HG02840 (cell line): ENCODE measurements around the gene FUT8.

Source experiments
- ATAC-seq: cut with Tn5 transposase; IDR thresholded peaks from one replicate; pipeline ENCODE4 v1.9.1; 2021; ENCODE audit warnings: mild to moderate bottlenecking, moderate library complexity, moderate number of reproducible peaks; ENCODE audit not compliant: unreplicated experiment, low FRiP score

The FUT8 gene

DNA sequence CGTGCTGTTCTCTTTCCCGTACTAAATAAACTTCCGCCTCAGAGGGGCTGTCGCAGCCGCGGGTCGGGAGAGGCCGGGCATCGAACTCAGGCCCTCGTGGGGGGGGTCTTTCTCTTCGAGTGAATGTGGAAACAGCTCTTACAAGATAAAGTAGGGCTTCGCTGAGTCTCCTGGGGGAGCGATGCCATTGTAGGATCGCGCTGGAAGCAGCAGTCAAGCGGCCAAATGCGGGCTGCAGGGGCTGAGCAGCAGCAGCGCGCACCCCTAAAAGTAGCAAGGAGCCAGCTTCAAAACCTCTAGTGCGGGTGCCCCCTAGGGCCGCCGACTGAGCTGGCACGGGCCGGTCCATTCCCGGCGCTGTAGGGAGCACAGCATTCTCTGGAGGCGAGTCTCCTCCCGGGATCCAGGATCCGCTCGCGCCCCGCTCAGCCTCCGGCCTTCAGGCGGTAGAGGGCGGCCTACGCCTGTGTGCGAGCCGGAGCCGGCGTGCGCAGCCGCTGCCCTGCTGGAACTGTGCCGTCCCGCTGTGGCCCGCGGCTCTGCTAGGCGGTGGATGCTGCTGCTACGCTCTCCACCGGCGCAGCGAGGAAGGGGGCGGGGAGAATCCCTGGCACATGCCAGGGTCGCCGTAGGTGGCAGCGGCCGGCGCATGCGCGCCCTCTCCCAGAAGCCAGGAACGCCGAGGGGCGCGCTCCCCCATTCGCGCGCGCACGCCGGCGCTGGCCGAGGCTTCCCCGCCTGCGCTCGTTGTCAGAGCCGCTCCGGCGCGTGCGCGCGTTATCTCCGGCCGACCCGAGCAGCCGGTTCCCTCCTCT, at the start of gene FUT8:
Gene FUT8 (plus strand): TSS at position 699 of the 815 bp plus-strand sequence. CDS start 148,834 bp downstream, outside the sequence.
- ATAC-seq: peak; percentile 68

DNA sequence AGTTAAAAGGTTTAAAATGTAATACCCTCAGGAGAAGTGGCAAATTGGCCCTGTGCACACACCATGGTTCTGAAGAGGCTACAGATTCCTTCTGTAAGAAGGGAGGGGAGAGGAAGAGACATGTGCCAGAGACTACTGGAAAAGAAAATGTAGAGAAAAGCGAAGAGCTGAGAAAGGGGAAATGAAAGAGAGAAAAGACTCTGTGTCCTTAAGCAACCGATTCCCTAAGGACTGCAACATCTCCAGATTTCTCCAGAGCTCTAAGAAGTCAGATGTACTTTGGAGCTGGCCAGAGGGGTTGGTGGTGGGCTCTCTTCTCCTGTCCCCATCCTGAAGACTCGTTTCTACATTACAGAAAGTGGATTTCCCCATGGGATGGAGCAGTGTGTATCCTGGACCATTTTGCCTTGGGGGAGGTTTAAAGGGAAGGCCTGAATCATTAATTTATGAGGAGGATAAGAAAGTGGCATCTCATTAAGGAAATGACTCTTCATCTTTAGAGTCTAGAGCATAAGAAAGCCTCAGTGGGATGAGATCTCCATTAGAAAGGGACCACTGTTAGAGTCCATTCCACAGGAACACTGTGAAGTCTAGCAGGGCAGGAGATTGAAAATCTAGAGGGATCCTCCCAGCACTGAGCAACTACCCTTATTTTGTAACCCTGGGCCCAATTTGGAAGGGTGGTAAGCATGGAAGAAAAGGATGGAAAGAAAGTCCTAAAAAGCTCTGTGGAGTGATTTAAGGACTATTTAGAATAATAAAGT, 45.5 kb upstream of the FUT8 start:
- ATAC-seq: no peak

DNA sequence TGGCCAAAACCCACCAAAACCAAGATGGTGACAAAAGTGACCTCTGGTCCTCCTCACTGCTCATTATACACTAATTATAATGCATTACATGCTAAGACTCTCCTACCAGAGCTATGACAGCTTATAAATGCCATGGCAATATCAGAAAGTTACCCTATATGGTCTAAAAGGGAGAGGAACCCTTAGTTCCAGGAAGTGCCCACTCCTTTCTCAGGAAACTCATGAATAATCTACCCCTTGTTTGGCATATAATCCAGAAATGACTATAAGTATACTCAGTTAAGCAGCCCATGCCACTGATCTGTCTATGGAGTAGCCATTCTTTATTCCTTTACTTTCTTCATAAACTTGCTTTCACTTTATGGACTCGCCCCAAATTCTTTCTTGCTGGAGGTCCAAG, 43.0 kb upstream of the FUT8 start:
- no peak for ATAC-seq

DNA sequence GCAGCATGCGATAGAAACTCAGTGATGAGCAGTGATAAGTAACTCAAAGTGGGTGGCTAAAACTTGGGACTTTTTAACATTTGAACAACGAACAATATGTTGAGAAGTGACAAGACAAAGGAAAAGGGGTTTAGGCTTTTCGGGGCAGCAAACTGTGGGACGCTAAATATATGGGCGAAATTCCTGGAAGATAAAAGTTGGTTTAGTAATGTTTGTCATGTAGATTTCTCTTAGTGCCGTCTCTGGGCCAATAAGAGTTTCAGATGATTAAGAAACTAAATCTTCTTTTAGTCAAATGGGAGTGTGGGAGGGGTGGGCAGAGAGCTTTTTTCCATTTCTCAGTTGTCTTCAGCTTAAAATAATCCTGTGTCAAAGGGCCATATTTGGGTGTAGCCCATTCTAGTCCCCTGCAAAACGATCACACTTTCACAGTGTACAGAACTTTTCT, 41.7 kb upstream of the FUT8 start:
- ATAC-seq: no peak

DNA sequence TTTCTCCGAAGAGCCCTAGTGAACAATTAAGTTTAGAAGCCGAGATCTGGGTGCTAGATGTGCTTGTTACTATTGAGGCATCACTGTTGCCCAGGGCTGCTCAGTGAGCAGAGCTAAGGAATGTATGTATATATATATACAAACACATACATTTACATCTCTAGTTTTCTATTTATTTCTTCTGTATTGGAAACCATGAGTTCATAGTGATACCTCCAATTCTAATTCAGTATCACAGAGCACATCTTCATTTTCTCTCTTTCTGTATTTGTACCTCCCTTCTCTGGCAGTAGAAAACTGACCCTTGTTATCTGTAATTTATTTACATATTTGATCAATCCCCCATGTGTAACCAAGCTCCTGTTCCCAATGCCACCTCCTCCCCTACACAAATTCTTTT, 40.7 kb upstream of the FUT8 start:
- no peak for ATAC-seq

DNA sequence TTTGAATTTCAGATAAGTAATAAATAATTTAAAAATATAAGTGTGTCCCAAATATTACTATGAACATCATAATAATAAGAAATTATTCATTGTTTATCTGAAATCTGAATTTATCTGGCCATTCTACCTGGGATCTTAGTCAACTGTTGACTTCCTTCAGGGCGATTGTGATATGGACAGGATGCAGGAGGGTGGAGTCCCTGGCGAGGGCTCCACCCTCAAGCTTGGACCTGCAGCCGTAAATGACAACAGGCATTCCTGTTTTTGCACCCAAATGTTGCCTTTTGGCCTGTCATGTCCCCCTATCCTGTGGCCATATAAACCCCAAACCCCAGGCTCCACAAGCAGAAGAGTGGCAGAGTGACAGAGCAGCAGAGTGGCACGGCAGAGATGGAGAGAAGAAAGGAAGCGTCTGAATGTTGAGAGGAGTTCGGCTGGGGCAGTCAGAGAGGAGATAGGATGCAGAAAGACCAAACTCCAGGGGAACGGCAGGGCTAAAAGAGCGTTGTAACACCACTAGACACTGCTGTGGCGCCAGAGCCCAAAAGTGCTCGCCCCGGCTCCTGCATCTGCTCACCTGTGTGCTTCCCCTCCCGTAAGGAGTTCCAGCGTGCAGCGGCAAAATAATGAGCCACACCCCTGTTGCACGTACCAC, 39.4 kb upstream of the FUT8 start:
- ATAC-seq: no peak

DNA sequence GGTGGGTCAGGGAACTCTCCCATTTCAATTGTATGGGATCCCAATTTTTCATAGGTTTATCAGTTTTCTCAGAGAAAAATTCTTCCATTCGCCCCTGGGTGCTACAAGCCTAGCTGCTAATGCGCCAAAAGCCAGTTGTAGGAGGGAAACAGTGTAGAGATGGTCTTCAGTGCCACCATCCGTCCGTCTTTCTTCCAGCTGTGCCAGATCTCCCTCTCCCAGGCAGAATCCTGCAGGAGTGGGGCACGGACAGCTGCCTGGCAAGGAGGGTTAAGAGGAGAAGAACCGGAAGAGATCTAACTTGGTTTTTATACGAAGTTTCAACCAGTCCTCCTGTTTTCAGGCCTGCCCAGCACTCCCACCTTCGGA, 38.9 kb upstream of the FUT8 start:
- no peak for ATAC-seq

DNA sequence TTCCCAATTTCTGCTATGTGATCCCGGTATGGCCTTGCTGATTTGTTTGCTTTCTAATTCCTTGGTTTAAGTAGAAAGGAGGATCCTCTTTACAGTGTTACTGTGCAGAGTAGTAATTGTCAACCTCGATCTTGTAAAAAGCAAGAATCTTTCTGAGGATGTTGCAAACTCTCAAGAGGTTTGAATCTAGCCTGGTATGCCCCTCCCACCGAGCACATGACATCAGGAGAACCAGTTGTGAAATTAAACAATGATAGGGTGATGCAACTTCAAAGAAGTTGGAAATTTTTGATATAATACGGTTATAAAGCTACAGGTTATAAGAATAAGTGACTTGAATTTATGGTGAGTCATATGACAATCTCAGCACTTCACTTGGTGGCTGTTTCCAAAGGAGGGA, 35.0 kb upstream of the FUT8 start:
- ATAC-seq: no peak

DNA sequence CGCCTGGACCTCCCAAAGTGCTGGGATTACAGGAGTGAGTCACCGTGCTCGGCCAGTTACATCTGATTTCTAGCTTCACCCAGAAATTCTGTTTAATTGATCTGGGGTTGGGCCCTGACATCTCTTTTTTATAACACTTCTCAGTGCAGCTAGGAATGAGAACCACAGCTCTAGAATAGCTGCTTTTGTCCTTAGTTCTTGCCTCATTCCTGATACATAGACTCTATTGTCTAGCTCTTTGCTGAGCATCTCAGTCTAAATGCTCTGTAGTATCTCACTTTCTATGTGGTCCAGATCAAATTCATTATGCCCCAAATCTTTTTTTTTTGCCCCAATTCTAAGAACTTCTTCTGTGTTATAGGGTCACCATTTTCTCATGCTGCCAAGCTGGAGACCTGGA, 29.9 kb upstream of the FUT8 start:
- ATAC-seq: no peak

DNA sequence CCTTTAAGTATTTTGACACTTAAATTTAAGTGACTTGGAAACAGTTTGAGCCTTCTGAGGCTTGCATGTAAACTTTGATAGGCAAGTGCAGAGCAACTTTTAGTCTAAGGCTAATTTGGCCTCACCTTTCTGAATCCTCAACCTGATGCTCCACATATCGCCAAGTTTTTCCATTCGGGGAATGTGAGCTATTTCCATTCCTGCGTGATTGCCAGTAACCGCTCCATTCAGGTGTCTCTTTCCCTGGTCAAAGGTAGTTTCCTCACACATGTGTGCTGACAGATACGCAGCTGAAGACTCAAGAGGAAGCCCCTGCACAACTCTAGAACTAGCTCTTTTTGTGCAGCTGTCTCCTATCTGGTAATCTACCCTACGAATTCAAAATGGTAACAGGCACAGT, 25.4 kb upstream of the FUT8 start:
- no peak for ATAC-seq

DNA sequence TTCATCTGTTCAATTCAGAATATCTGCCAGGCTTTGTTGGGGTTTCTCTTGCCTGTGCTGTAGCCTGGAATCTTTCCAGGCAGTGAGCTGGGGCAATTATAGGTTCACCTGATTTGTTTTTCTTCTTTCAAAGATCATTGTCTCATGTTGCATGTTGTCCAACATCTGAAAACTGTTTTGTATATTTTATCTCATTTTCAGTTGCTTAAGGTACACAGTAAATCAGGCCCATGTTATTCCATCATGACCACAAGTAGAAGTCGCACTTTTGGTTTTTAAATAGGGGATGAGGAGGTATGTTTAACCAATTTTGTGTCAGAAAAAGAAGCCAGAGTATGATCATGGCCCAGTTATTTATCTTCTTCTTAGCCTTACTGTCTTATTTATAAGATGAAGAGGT, 24.9 kb upstream of the FUT8 start:
- no peak for ATAC-seq

DNA sequence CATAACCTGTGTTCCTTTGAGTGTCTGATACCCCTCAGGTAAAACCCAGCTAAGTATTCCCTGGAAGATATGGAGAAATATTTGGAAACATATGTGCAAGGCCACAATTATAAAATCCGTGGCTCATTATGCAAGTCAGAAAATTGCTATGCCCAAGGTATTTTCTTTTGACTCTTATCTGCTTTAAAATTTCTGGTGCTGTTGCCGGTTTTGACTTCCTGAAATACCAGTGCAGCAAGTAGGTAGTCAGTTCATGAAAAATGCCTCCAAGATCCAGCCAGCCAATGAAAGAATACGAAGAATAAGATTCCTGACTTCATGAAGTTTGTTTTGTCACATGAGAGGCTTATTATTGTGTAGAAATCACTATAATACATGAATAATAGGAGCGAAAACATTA, 20.2 kb upstream of the FUT8 start:
- ATAC-seq: no peak

DNA sequence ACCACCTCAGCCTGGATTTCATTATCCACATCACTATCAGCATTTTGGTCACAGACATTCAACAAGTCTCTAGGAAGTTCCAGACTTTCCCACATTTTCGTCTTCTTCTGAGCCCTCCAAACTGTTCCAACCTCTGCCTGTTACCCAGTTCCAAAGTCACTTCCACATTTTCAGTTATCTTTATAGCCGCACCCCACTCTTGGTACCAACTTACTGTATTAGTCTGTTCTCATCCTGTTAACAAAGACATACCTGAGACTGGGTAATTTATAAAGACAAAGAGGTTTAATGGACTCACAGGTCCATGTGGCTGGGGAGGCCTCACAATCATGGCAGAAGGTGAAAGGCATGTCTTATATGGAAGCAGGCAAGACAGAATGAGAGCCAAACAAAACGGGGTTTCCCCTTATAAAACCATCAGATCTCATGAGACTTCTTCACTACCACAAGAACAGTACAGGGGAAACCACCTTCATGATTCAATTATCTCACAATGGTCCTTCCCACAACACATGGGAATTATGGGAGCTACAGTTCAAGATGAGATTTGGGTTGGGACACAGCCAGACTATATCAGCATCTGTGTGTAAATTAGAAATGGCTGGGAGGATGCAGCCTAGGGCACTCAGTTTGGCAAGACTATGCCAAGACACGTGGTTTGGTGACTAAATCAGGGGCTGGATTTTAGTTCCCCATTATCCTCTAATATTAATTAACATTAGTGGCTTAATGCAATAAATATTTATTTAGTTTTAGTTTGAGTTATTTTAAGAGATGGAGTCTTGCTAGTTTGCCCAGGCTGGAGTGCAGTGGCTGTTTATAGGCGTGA, 16.2 kb upstream of the FUT8 start:
- no peak for ATAC-seq

DNA sequence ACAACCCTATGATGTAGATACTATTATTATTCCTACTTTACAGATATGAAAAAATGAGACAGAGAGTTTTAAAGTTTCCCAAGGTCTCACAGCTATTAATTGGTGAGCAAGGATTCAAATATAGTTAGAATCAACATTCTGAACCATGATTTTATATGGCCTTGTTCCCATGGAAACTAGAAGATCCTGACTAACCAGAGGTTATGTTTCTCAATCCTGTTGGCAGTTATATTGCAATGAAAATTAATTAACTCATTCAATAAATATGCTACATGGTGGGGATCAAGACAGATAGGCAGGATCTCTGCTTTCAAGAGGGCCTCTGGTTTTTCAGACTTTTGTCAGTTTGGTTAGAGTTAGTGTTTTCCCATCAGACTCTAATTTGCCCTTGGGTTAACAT, 9.3 kb upstream of the FUT8 start:
- ATAC-seq: no peak

DNA sequence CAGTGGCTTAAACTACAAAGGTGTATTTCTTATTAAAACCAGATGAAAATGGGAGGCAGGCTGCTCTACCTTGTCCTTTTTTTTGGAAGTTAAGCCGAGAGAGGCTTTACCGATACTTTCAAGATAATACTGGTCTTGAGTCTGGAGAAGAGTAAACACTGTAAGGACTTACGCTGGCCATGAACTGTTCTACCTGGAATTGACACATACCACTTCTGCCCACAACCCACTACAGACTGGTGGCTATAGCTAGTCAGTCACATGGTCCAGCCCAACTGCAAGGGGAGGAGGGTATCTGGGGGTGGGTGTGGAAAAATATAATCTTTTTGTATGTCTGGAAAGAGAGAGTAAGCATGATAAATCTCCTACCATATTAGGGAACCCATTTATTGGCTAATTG, 4.4 kb upstream of the FUT8 start:
- no peak for ATAC-seq

DNA sequence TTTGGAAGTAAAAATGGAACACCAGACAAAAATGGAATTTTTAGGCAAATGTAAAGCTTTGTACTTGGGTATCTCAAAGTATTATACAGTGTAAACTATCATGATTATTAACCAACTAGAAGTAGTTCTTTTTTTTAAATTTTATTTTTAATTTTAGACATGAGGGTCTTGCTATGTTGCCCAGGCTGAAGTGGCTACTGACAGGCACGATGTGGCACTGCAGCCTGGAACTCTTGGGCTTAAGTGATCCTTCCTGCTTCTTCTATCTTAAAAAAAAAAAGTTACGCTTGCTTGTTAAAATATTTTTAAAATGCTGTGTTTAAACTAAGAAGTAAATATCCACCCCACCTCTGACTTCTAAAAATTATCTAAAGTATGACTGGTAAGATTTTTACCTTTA, 1.9 kb upstream of the FUT8 start:
- no peak for ATAC-seq

DNA sequence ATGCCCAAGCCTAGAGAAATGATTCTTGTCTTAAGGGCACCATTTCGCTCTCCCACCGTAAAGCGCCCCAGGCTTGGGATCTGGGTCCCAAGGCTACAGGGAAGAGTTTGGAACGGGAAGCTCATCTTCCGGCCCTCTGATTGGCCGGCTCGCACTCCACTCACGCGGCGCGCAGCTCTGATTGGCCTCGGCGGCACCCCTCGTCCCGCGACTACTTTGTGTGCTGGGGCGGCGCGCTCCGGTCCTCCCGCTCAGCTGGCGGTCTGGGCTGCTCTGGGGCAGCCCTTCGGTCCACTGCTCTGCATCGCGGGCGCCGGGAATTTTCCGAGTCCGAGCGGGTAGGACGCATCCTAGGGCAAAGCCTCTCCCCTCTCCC, 886 bp upstream of the FUT8 start:
- peak; percentile 41 for ATAC-seq

DNA sequence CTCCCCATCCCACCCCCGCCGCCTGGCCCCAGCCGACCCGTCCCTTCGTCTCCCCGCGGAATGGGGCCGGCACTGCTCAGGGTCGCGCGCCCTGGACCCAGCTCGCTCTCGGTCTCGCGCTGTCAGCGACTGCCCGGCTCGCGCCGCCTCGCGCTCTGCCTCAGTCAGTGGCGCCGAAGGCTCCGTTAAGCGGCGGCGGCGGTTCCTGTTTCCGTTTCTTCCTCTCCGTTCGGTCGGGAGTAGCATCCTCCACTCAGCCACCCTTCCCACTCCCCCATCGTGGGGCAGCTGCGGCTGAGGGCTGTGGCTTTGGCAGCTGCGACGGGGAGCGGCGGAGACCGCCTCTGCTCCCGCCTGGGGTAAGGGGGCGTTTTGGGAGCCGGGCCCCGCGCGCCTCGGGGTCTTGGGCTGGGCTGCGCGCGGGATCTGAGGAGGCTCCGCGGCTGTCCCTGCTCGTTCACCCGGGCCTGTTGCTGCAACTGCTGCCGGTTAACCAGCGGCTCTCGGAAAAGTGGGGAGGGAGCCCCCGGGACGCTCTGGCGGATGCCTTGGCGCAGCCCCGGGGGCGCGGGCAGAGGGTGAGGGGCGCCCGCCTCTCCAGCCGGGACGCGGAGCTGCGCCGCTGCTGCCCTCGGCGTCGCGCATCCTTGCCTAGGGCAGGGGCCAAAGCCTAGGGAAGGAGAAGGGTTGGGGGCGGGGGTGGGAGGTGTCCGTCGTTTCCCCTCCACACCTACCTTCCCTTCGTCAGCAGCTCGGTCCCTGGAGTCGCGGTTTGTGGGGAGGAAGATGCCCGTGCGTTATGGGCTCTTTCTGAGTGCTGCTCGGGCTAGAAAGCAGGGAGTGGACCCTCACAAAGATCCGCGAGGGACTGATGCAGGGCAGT, 567 bp downstream of the FUT8 start:
- peak; percentile 41 for ATAC-seq

DNA sequence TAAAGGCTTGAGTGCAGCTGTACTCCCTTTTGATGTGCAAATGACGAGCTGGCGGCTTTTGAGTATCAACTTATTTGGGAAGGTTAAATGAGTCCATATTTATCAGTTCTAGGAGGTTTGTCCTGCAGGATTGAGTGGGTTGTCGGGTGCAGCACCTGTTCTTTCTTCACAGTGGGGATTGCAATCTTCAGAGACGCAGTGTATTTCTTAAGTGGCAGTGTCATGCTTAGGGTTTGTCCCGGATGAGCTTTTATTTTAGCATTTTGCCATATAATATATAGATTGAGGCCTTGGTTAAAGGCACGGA, 1.2 kb downstream of the FUT8 start:
- no peak for ATAC-seq
